ENCODE measurements around the gene C10orf62. TPM values are rescaled to one million over a fixed set of nuclear protein-coding genes. Genes with fewer than 3 reads are reported as not detected.
A peak's percentile ranks its signal among the peaks of the same experiment; 100 is the strongest.

C10orf62 gene
- total and polyA plus RNA-seq, 7 experiments from 2014 or later = not detected

DNA sequence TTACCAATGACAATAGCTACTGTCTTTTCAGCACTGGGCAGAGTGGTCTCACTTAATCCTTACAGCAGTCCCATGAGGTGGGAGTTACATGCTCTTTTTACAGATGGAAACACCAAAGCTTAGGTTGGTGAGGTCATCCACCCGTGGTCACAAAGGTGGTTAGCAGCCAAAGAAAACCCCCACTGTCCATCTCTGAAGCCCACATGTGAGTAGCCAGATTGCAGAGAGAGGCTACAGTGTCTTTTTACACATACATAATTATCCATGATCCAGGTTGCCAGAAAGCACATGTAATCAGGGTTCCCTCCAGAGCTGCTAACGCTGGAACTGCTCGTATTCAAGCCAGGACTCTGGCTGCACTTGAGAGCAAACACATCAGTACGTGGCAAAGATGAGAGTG is 41.6 kb upstream of the C10orf62 start:
- no peak overlapping the region for H3K4me3 ChIP-seq (ENCODE audit: low read length)

DNA sequence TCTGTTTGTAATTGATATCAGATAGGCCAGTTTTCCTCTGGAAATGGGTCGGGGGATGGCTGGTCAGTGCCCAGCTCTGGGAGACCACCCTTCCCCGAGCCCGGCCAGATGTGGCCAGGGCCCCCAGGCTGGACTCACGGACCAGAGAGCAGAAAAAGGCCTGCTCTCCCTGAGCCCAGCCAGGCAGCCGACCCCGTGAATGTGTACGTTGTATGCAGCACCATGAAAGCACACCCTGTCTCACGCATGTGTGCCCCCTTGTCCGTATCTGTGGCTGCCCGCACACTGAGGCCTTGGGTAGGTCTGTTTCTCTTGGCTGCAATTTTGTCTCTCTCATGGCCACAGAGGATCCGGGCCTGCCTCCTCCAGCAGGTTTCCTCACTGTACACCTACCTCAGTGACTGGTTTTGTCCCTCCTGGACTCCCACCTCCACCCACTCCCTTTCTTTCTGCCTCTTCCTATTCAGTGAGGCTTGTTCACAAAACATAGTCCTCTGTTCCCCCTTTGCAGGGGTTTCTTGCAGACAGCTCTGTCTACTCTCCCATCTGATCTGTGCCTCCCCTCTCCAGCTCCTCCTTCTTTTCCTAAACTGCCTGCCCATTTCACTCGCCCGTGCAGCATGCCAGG is 40.6 kb upstream of the C10orf62 start:
- Mint-ChIP-seq H3K36me3 (no peaks in the 10 kb centered on the region), H3K9me3 (no peaks in the 10 kb centered on the region), H3K27ac (peak overlapping the region in 1 of 9 donors; percentile 1), H3K4me1 (peaks cover 0 to 8% (median 0%) of the 10 kb centered on the region in 7 donors), H3K4me3 (no peak overlapping the region), H3K27me3 (peaks cover 0 to 3% (median 0%) of the 10 kb centered on the region in 5 donors)
- intact Hi-C loops (cut with micrococcal nuclease) = no loop called here
- Histone ChIP-seq H3K4me1 (ENCODE audit: control insufficient read depth in 2 of 2, insufficient read depth in 2 of 2, low read length in 2 of 2) (no peaks in the 10 kb centered on the region), H3K27ac (ENCODE audit: low read depth, low read length) (no peak overlapping the region), H3K27me3 (ENCODE audit: control insufficient read depth in 2 of 2, insufficient read depth in 2 of 2, low read length in 2 of 2) (no peaks in the 10 kb centered on the region), H3K4me3 (ENCODE audit: low read length) (no peak overlapping the region), H3K9me3 (ENCODE audit: control insufficient read depth in 2 of 3, low read length in 3 of 3) (no peaks in the 10 kb centered on the region), H3K36me3 (ENCODE audit: control insufficient read depth in 2 of 3, insufficient read depth in 3 of 3, low read length in 3 of 3) (no peaks in the 10 kb centered on the region)
- ChIA-PET POLR2A (no interaction called here), CTCF (interaction anchor here (0.8 kb wide), 1 partner anchor 87 kb away, joined by 3 read pairs; no protein-coding TSS in a partner anchor)
- DNase-seq (no peak), ATAC-seq (no peak)

More for the DNA sequence above, 41.6 kb upstream of the C10orf62 start:
- no peaks in the 10 kb centered on the region for H3K4me1 ChIP-seq (ENCODE audit: control insufficient read depth in 2 of 2, insufficient read depth in 2 of 2, low read length in 2 of 2)
- Mint-ChIP-seq H3K36me3 (no peaks in the 10 kb centered on the region), H3K27me3 (peaks cover 0 to 3% (median 0%) of the 10 kb centered on the region in 5 donors), H3K9me3 (no peaks in the 10 kb centered on the region), H3K4me3 (no peak overlapping the region), H3K27ac (no peak overlapping the region), H3K4me1 (peaks cover 0 to 10% (median 0%) of the 10 kb centered on the region in 7 donors)
- ATAC-seq (no peak), DNase-seq (no peak)
- POLR2A ChIA-PET = no interaction called here
- no peak overlapping the region for H3K27ac ChIP-seq (ENCODE audit: low read depth, low read length)
- H3K27me3 ChIP-seq (ENCODE audit: control insufficient read depth in 2 of 2, insufficient read depth in 2 of 2, low read length in 2 of 2) = no peaks in the 10 kb centered on the region
- H3K36me3 ChIP-seq (ENCODE audit: control insufficient read depth in 2 of 3, insufficient read depth in 3 of 3, low read length in 3 of 3) = no peaks in the 10 kb centered on the region
- CTCF ChIA-PET = no interaction called here
- no peaks in the 10 kb centered on the region for H3K9me3 ChIP-seq (ENCODE audit: control insufficient read depth in 2 of 3, low read length in 3 of 3)
- intact Hi-C loops (cut with micrococcal nuclease) = no loop called here

DNA sequence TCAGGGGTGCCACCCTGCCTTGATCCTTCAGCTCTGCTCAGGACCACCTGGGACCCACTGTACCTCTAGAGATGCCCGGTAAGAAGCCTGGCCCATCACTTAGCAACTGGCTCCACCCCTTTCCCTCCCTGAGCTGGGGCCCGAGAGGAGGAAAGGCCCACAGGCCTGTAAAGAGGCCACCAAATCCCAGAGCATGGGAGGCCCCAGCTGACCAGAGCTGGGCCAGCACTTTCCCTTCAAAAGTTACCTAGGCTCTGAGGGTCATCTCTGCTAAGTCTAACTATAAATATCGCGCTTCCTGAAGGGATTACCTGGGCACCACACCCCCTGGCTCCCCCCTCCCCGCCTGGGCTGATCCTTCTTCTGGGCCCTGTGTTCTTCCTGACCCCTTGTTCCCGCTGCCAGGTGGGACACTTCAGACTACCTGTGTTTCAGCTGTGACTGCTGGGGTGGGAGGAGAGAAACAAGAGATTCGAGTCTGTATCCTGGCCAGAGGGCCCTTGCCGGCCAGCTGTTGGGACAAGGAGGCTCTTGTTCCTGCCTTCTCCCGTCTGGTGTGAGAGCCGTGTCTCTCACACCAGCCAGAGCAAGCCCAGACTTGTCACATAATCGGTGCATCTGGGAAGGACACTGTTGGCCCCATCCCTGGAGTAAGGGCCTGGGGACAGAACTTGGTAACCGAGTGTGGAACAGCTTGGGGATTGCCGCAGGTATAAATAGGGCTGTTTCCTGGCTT is 39.8 kb upstream of the C10orf62 start:
- Histone ChIP-seq H3K27ac (ENCODE audit: low read depth, low read length) (no peak overlapping the region), H3K4me1 (ENCODE audit: control insufficient read depth in 2 of 2, insufficient read depth in 2 of 2, low read length in 2 of 2) (no peaks in the 10 kb centered on the region), H3K27me3 (ENCODE audit: control insufficient read depth in 2 of 2, insufficient read depth in 2 of 2, low read length in 2 of 2) (no peaks in the 10 kb centered on the region), H3K36me3 (ENCODE audit: control insufficient read depth in 2 of 3, insufficient read depth in 3 of 3, low read length in 3 of 3) (no peaks in the 10 kb centered on the region), H3K9me3 (ENCODE audit: control insufficient read depth in 2 of 3, low read length in 3 of 3) (no peaks in the 10 kb centered on the region), H3K4me3 (ENCODE audit: low read length) (no peak overlapping the region)
- Mint-ChIP-seq H3K9me3 (no peaks in the 10 kb centered on the region), H3K4me3 (no peak overlapping the region), H3K4me1 (peaks cover 0 to 8% (median 0%) of the 10 kb centered on the region in 7 donors), H3K36me3 (no peaks in the 10 kb centered on the region), H3K27me3 (peaks cover 0 to 3% (median 0%) of the 10 kb centered on the region in 5 donors), H3K27ac (no peak overlapping the region)
- ATAC-seq = no peak
- CTCF ChIA-PET = interaction anchor here (0.6 to 0.8 kb wide), 2 partner anchors 22 to 88 kb away, joined by 3 read pairs; no protein-coding TSS in a partner anchor
- POLR2A ChIA-PET = no interaction called here
- no peak for DNase-seq
- intact Hi-C loops (cut with micrococcal nuclease) = loop anchor here in 1 of 2 donors (5.0 kb wide), 2 partner anchors 52 to 102 kb away; partner anchors contain the start of genes EXOSC1, MMS19, UBTD1 and ZDHHC16

DNA sequence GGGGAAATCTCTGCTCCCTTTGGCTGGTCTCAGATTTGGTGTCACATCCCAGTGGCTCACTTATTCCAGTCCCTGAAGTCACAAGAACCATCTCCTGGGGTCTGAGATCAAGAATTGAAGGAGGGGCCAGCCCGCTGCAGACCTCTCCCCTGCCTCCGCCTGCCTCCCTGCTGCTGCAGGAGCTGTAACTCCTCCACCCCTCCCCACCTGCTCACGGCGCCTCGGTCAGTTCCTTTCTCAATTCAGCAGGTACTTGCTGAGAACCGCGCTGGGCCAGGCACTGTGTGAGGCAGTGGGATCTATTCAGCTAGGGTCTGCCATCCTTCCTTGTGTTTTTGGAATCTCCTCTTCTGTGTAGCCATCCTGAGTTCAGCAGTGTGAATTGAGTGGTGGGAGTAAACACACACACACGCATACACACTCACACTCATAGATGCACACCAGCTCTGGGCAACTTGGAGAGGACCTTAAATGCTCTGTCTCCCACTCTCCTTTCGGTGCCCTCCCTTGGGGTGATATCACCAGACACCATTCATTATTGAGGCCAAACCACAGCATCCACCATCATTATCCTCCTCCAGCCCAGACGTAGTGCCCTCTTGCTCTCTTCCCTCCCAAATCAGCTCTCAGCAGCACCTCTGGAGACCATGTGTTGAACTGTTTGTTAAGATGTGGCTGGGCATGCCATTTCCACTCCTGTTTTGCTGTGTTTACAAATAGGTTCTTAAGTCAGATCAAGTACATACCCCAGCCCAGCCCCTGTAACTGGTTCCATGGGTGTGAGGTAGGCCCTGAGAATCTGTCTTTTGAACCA is 39.0 kb upstream of the C10orf62 start:
- Histone ChIP-seq H3K4me1 (ENCODE audit: control insufficient read depth in 2 of 2, insufficient read depth in 2 of 2, low read length in 2 of 2) (no peaks in the 10 kb centered on the region), H3K36me3 (ENCODE audit: control insufficient read depth in 2 of 3, insufficient read depth in 3 of 3, low read length in 3 of 3) (no peaks in the 10 kb centered on the region), H3K27me3 (ENCODE audit: control insufficient read depth in 2 of 2, insufficient read depth in 2 of 2, low read length in 2 of 2) (no peaks in the 10 kb centered on the region), H3K4me3 (ENCODE audit: low read length) (no peak overlapping the region), H3K27ac (ENCODE audit: low read depth, low read length) (no peak overlapping the region), H3K9me3 (ENCODE audit: control insufficient read depth in 2 of 3, low read length in 3 of 3) (no peaks in the 10 kb centered on the region)
- ATAC-seq (no peak), DNase-seq (no peak)
- Mint-ChIP-seq H3K4me3 (no peak overlapping the region), H3K27ac (peak overlapping the region in 1 of 9 donors; percentile 48), H3K36me3 (no peaks in the 10 kb centered on the region), H3K9me3 (peaks cover 0 to 3% (median 0%) of the 10 kb centered on the region in 11 donors), H3K27me3 (peaks cover 0 to 3% (median 0%) of the 10 kb centered on the region in 5 donors), H3K4me1 (peaks cover 0 to 4% (median 0%) of the 10 kb centered on the region in 7 donors)
- ChIA-PET CTCF (interaction anchor here (0.5 to 6.9 kb wide), 4 partner anchors 18 to 352 kb away, joined by 3 to 64 read pairs (median 4); no protein-coding TSS in a partner anchor), POLR2A (no interaction called here)
- intact Hi-C loops (cut with micrococcal nuclease) = loop anchor here in 1 of 2 donors (5.0 kb wide), 2 partner anchors 53 to 103 kb away; partner anchors contain the start of genes EXOSC1, MMS19, UBTD1 and ZDHHC16

DNA sequence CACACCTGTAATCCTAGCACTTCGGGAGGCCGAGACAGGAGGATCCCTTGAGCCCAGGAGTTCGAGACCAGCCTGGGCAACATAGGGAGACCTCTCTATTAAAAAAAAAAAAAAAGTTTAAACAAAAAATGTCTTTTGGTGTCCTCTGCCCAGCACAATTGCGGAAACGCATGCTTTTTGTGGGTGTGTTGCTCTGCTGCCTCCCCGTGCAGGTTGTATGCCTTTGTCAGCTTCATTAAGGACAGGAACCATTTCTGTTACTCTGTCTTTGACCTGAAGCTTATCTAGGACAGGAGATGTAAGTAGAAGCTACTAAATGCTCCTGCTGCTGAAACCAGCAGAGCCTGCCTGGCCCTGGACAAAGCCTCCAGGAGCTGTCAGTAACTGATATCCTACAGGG is 38.2 kb upstream of the C10orf62 start:
- peaks cover 0 to 3% (median 0%) of the 10 kb centered on the region in 5 donors for H3K27me3 Mint-ChIP-seq
- ChIA-PET POLR2A (no interaction called here), CTCF (interaction anchor here (0.5 to 6.9 kb wide), 5 partner anchors 17 to 352 kb away, joined by 3 to 64 read pairs (median 3); no protein-coding TSS in a partner anchor)
- no peak for ATAC-seq
- no peak for DNase-seq
- Histone ChIP-seq H3K4me3 (ENCODE audit: low read length) (no peak overlapping the region), H3K27me3 (ENCODE audit: control insufficient read depth in 2 of 2, insufficient read depth in 2 of 2, low read length in 2 of 2) (no peaks in the 10 kb centered on the region), H3K4me1 (ENCODE audit: control insufficient read depth in 2 of 2, insufficient read depth in 2 of 2, low read length in 2 of 2) (no peaks in the 10 kb centered on the region), H3K36me3 (ENCODE audit: control insufficient read depth in 2 of 3, insufficient read depth in 3 of 3, low read length in 3 of 3) (no peaks in the 10 kb centered on the region), H3K9me3 (ENCODE audit: control insufficient read depth in 2 of 3, low read length in 3 of 3) (no peaks in the 10 kb centered on the region), H3K27ac (ENCODE audit: low read depth, low read length) (no peak overlapping the region)
- H3K9me3 Mint-ChIP-seq = peaks cover 0 to 3% (median 0%) of the 10 kb centered on the region in 11 donors
- peaks cover 0 to 4% (median 0%) of the 10 kb centered on the region in 7 donors for H3K4me1 Mint-ChIP-seq
- no peaks in the 10 kb centered on the region for H3K36me3 Mint-ChIP-seq
- no peak overlapping the region for H3K4me3 Mint-ChIP-seq
- no peak overlapping the region for H3K27ac Mint-ChIP-seq
- intact Hi-C loops (cut with micrococcal nuclease) = loop anchor here in 1 of 2 donors (5.0 kb wide), 2 partner anchors 54 to 104 kb away; partner anchors contain the start of genes EXOSC1, MMS19, UBTD1 and ZDHHC16

DNA sequence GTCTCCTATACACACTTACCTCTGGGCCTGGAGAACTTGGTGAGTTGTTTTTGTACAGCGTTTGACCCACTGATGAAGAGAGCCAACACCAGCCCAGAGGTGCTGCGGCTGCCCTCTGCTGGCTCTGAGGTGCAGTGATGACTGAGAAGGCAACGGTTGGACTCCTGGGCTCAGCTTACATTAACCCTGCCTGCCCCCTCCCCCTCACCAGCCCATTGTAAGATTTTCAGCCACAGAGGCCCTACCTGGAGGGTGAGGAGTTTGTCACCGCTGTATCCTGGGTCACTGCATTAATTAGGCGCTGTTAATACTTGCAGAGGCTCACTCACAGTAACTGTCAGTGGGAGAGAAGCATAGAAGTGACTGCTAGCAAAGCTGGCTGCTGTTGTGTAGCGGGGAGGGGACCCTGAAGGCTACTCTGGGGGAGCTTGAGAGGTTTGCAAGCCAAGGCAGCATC is 35.9 kb upstream of the C10orf62 start:
- no peaks in the 10 kb centered on the region for H3K36me3 Mint-ChIP-seq
- CTCF ChIA-PET = interaction anchor here (0.7 to 6.9 kb wide), 14 partner anchors 15 to 179 kb away, joined by 3 to 64 read pairs (median 4); no protein-coding TSS in a partner anchor

More for the DNA sequence above, 35.9 kb upstream of the C10orf62 start:
- Mint-ChIP-seq H3K4me1 (peaks cover 0 to 2% (median 0%) of the 10 kb centered on the region in 7 donors), H3K27me3 (no peaks in the 10 kb centered on the region), H3K27ac (no peak overlapping the region), H3K4me3 (no peak overlapping the region), H3K9me3 (peaks cover 0 to 3% (median 0%) of the 10 kb centered on the region in 11 donors)
- Histone ChIP-seq H3K4me1 (ENCODE audit: control insufficient read depth in 2 of 2, insufficient read depth in 2 of 2, low read length in 2 of 2) (no peaks in the 10 kb centered on the region), H3K9me3 (ENCODE audit: control insufficient read depth in 2 of 3, low read length in 3 of 3) (no peaks in the 10 kb centered on the region), H3K27ac (ENCODE audit: low read depth, low read length) (no peak overlapping the region), H3K4me3 (ENCODE audit: low read length) (no peak overlapping the region), H3K27me3 (ENCODE audit: control insufficient read depth in 2 of 2, insufficient read depth in 2 of 2, low read length in 2 of 2) (no peaks in the 10 kb centered on the region), H3K36me3 (ENCODE audit: control insufficient read depth in 2 of 3, insufficient read depth in 3 of 3, low read length in 3 of 3) (no peaks in the 10 kb centered on the region)
- POLR2A ChIA-PET = interaction anchor here (0.9 to 1.3 kb wide), 2 partner anchors 62 to 147 kb away, joined by 3 read pairs; no protein-coding TSS in a partner anchor
- ATAC-seq (peak; percentile 64), DNase-seq (peak in 7 of 9 donors; percentile 27 to 60 (median 52))
- intact Hi-C loops (cut with micrococcal nuclease) = loop anchor here (1.0 to 5.0 kb wide), 7 partner anchors 55 to 481 kb away; partner anchors contain the start of genes MMS19 (in 2 of the 2), UBTD1 (in 2 of the 2), EXOSC1 (in 1 of the 2) and ZDHHC16 (in 1 of the 2)
